Endothelial cell (in vitro differentiated cells): ENCODE data around the gene DGCR2. TPM values are rescaled to one million over a fixed set of nuclear protein-coding genes. Genes with fewer than 3 reads are reported as not detected.
"Not testable (repeated sequence)": the region's sequence is repeated elsewhere in the genome, so short reads cannot be mapped to it uniquely, and the experiment has no call there.

ENCODE experiments used
- DNase-seq: peaks from one replicate; pipeline ENCODE4 v3.0.0; 2021; ENCODE audit warnings: low spot score
- H3K27ac Mint-ChIP-seq: one replicate; pipeline ENCODE4 v1.8.0; 2021; ENCODE audit warnings: mixed read lengths, inconsistent platforms; ENCODE audit not compliant: unreplicated experiment
- H3K27me3 Mint-ChIP-seq: one replicate; pipeline ENCODE4 v1.8.0; 2021; ENCODE audit warnings: mild to moderate bottlenecking, moderate library complexity, mixed read lengths, inconsistent platforms; ENCODE audit not compliant: unreplicated experiment
- H3K36me3 Mint-ChIP-seq: one replicate; pipeline ENCODE4 v1.8.0; 2021; ENCODE audit warnings: mild to moderate bottlenecking, low read depth, mixed read lengths, inconsistent platforms; ENCODE audit not compliant: unreplicated experiment
- H3K4me1 Mint-ChIP-seq: one replicate; pipeline ENCODE4 v1.8.0; 2021; ENCODE audit warnings: mild to moderate bottlenecking, mixed read lengths, inconsistent platforms; ENCODE audit not compliant: unreplicated experiment
- H3K4me3 Mint-ChIP-seq: one replicate; pipeline ENCODE4 v1.8.0; 2021; ENCODE audit warnings: mild to moderate bottlenecking, mixed read lengths, inconsistent platforms; ENCODE audit not compliant: unreplicated experiment
- H3K9me3 Mint-ChIP-seq: one replicate; pipeline ENCODE4 v1.8.0; 2021; ENCODE audit warnings: mixed read lengths, inconsistent platforms; ENCODE audit not compliant: unreplicated experiment
- total RNA-seq: library from RNA; stranded (reverse); fragmentation: NEBNext Ultra II Directional; extraction: Animal tissue kit (Norgen Biotek cat#: 25700); gene quantifications from one replicate; pipeline ENCODE4 v1.2.1, GENCODE V29; 2021; ENCODE audit not compliant: unreplicated experiment
- TF ChIP-seq, protein P1 (sequence below): fragments of 200-600 bp; sonication (generic); IDR thresholded peaks from one replicate; pipeline ENCODE4 v1.5.0; 2021; ENCODE audit warnings: antibody characterized with exemption; ENCODE audit not compliant: unreplicated experiment

The DGCR2 gene
- total RNA-seq, 1 donor from 2014 or later, result 46.7 TPM

DNA sequence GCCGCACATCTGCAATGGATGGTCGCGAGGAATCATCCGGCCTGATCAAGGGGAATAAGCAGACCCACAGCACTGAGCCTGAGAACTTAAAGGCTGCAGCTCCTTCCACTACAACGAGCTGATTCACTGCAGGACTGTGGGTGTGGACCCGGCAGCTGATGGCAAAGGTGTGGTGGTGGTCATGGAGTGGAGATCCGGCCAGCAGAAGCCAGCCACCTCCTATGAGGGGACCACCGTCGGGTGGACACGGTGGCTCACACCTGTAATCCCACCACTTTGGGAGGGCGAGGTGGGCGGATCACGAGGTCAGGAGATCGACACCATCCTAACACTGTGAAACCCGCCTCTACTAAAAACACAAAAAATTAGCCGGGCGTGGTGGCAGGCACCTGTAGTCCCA, 66.4 kb downstream of the DGCR2 start:
- Mint-ChIP-seq H3K27ac (no peak overlapping the region), H3K4me1 (no peaks in the 10 kb centered on the region), H3K36me3 (peaks cover 23% of the 10 kb centered on the region), H3K4me3 (no peak overlapping the region), H3K27me3 (peaks cover 2% of the 10 kb centered on the region), H3K9me3 (no peaks in the 10 kb centered on the region)
- TF ChIP-seq, protein P1, sequence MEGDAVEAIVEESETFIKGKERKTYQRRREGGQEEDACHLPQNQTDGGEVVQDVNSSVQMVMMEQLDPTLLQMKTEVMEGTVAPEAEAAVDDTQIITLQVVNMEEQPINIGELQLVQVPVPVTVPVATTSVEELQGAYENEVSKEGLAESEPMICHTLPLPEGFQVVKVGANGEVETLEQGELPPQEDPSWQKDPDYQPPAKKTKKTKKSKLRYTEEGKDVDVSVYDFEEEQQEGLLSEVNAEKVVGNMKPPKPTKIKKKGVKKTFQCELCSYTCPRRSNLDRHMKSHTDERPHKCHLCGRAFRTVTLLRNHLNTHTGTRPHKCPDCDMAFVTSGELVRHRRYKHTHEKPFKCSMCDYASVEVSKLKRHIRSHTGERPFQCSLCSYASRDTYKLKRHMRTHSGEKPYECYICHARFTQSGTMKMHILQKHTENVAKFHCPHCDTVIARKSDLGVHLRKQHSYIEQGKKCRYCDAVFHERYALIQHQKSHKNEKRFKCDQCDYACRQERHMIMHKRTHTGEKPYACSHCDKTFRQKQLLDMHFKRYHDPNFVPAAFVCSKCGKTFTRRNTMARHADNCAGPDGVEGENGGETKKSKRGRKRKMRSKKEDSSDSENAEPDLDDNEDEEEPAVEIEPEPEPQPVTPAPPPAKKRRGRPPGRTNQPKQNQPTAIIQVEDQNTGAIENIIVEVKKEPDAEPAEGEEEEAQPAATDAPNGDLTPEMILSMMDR, result no peak
- DNase-seq, result no peak

DNA sequence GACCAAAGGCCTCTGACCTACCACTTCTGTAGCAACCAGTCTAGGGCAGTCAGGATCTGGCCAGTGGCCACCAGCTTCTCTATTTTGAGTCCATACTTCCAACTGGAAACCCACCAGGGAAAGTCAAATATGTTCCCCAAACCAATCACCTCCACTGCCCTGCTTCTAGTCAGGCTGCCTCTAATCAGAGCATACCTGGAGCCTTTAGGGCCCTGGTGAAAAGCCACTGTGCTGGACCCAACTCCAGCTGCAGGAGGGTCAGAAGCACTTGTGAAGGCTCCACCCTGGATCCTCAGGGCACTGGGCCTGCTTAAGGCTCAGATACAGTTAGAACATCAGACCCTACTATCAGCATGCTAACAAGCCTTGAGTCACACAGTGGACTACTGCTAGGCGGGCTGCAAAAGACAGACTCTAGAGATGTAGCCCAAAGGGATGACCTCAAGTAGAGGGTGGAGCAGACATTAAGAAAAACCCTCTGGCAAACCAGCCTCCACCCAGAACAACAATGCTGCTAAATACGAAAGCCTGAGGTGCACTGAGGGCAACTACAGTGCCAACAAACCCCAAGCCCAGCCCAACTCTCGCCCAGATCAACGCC, 69.2 kb downstream of the DGCR2 start:
- Mint-ChIP-seq H3K4me3 (no peak overlapping the region), H3K36me3 (peaks cover 13% of the 10 kb centered on the region), H3K9me3 (no peaks in the 10 kb centered on the region), H3K27ac (no peak overlapping the region), H3K27me3 (peaks cover 2% of the 10 kb centered on the region), H3K4me1 (no peaks in the 10 kb centered on the region)
- TF ChIP-seq, protein P1, result no peak
- DNase-seq, result no peak

- peaks cover 2% of the 10 kb centered on the region for H3K27me3 Mint-ChIP-seq
These were observed 70.7 kb downstream of the DGCR2 start for GRCh38 chr22:19051381-19052072.

GRCh38 chr22:19050847-19051246, 71.4 kb downstream of the DGCR2 start:
- H3K4me1 Mint-ChIP-seq, DNase-seq, H3K27me3 Mint-ChIP-seq, H3K36me3 Mint-ChIP-seq, H3K27ac Mint-ChIP-seq, H3K9me3 Mint-ChIP-seq, H3K4me3 Mint-ChIP-seq: not testable (repeated sequence)

More at GRCh38 chr22:19051381-19052072, 70.7 kb downstream of the DGCR2 start:
- no peaks in the 10 kb centered on the region for H3K4me1 Mint-ChIP-seq
- peaks cover 13% of the 10 kb centered on the region for H3K36me3 Mint-ChIP-seq
- no peaks in the 10 kb centered on the region for H3K9me3 Mint-ChIP-seq
- TF ChIP-seq, protein P1, result no peak
- H3K27ac Mint-ChIP-seq, result no peak overlapping the region
- H3K4me3 Mint-ChIP-seq, result no peak overlapping the region
- no peak for DNase-seq

DNA sequence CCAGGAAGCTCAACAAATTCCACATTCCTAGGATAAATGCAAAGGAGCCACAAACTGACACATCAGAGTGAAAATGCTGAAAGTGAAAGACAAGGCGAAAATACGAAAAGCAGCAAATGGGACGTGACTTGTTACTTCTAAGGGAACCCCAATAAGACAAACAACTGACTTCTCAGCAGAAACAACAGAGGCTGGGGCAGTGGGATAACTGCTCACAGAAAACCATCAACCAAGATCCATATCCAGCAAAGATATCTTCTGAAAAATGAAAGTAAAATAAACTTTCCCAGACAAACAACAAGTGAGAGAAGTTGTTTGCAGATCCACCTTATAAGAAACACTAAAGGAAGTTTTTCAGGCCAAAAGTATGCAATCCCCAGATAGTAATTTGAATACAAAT, 72.1 kb downstream of the DGCR2 start:
- DNase-seq, result no peak
- no peaks in the 10 kb centered on the region for H3K27me3 Mint-ChIP-seq
- no peaks in the 10 kb centered on the region for H3K9me3 Mint-ChIP-seq
- TF ChIP-seq, protein P1, result no peak
- no peak overlapping the region for H3K4me3 Mint-ChIP-seq
- peaks cover 10% of the 10 kb centered on the region for H3K36me3 Mint-ChIP-seq
- no peak overlapping the region for H3K27ac Mint-ChIP-seq
- no peaks in the 10 kb centered on the region for H3K4me1 Mint-ChIP-seq
